Fibroblast of mammary gland (primary cell): Measurements from ENCODE around the gene AGAP1.

ENCODE experiments used
- DNase-seq: peaks from one replicate; pipeline ENCODE4 v3.0.0-alpha.2; 2010; ENCODE audit warnings: low read depth
- H3K4me3 ChIP-seq: 2 replicates; pipeline ENCODE4 v1.5.1; 2011; ENCODE audit warnings: low read depth, mild to moderate bottlenecking, low read length, moderate library complexity; ENCODE audit not compliant: control insufficient read depth
- CTCF ChIP-seq: conservative IDR thresholded peaks from 2 replicates; pipeline ENCODE4 v1.5.1; 2011; ENCODE audit warnings: low read depth, low read length, inconsistent platforms; ENCODE audit not compliant: control insufficient read depth, insufficient read depth

The AGAP1 gene

DNA sequence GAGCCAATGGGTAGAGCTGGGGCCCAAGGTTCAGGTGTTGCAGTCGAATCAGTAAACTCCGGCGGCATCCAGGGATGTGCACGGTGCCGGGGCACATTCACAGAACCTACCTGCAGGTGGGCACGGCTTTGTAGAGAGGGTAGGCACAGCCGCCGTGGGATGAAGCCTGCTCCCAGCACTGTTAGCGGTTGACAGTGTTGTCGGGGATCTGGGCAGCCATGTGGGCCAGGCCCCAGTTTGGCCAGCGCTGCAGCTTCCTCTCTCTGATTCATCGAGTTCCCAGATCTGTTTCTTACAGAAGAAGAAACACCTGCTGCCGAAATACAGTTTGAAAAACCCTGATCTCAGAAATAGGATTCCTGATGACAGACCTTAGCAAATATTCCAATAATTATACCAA lies 274.8 kb downstream of the AGAP1 start:
- TF ChIP-seq CTCF: no peak

DNA sequence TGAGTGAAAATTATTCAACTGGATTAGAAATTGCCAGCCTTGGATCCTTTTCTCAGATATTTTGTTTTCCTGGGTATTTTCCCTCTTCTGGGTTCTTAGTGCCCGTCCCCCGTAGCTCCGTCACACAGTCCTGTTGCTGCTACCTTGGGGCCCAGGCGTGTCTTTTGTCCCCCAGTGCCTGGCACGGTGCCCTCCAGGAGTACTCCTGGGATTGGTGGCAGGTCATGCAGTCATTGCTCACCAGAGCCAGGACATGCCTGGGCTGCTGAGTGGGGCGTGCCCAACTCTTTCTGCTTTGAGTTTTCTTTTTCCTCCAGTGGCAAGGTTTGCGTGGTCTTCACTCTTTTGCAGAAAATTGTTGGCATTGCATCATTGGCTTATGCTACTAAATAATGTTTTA lies 275.2 kb downstream of the AGAP1 start:
- no peak for DNase-seq
- TF ChIP-seq CTCF: no peak
- H3K4me3 ChIP-seq: no peak overlapping the region

More for the DNA sequence above, 274.8 kb downstream of the AGAP1 start:
- DNase-seq: no peak
- no peak overlapping the region for H3K4me3 ChIP-seq

- H3K4me3 ChIP-seq: no peak overlapping the region
- TF ChIP-seq CTCF: no peak
- no peak for DNase-seq
Observed at GRCh38 chr2:235770909-235771820, 277.3 kb downstream of the AGAP1 start.

DNA sequence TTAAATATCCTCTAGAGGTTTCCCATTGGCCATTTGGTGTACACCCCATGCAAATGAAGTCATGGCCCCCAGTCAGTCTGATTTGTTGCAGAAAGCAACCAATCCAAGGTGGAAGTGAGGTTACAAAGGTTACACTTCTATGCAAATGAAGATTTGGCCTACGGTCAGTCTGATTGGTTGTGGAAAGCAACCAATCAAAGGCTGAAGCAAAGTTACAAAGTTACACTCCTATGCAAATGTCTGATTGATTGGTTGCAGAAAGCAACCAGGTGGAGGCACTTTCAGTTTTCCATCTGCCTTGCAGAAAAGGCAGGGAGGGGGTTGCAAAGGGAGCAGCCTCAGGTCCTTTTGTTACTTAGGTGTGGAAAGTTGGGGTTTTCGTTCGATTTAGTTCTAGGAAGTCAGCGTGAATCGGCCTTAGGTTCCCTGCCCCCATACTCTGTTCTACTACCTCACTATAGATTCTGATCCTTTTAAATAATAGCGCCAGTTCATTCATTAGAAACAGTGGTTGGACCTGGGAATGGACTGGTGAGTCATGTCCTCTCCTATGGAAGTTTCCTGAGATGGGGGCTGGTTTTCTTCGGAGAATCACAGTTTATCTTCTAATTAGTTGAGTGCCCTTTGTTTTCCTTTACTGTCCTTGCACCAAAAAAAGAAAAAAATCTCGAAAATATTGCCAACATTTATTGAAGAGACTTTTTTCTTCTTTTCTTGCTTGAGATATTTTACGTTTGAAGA lies 279.5 kb downstream of the AGAP1 start:
- TF ChIP-seq CTCF: no peak
- no peak for DNase-seq
- no peak overlapping the region for H3K4me3 ChIP-seq

DNA sequence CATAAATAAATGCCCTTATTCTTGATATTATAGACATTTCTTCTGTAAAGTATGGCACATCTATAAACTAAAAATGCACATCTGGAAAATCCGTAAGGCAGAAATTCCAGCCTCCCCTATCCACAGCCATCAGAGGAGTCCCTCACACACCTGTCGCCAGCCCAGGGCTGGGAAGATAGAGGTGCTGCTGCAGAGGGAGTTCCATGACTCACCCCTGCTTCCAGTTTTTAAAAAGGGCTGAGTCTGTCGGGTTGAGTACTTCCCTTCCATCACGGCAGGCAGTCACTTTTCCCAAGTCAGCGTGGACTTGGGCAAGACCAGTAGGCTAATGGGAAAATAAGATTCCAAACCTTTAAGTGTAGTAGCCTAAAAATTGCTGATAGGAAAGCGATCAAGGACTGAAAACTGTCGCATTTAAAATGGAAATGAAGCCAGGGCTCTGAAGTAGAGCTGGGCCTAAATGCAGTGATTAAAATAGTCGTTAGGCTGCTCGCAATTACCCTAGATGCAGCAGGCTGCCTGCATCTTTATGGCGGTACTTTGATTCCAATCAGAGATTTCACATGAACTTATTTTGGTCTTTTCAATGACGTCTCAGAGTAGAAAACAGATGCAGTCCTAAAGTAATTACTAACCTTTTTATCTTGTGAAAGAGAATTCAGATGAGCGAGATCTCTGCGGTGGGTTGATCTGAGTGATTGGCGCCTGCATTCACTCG lies 280.5 kb downstream of the AGAP1 start:
- no peak for TF ChIP-seq CTCF
- H3K4me3 ChIP-seq: no peak overlapping the region
- no peak for DNase-seq

DNA sequence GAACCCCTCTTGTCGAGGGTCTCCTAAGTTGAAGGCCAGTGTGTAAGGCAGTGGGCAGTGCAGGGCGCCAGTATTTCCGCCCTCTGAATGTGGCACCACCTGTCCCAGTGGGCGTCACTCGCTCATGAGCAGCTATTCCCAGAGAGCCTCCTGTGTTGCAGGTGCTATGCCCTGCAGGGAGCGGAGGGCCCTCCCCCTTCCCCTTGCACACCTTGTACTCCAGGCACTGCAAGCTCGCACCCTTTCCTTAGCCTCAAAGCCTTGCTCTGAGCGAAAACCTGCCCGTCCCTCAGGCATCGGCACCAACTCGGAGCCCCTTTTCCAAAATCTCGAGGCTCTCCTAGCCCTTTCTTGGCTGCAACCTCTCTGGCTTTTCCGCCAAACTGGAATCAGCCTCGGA lies 282.7 kb downstream of the AGAP1 start:
- H3K4me3 ChIP-seq: no peak overlapping the region
- TF ChIP-seq CTCF: no peak

More for the DNA sequence above, 282.7 kb downstream of the AGAP1 start:
- DNase-seq: no peak
